GM19043 (cell line): ENCODE results near the gene FAF2.

Experiments used
- ATAC-seq: cut with Tn5 transposase; IDR thresholded peaks from one replicate; pipeline ENCODE4 v1.9.1; 2021; ENCODE audit warnings: low read depth; ENCODE audit not compliant: unreplicated experiment

FAF2 gene

GRCh38 chr5:176499273-176499672 is 51.1 kb downstream of the FAF2 start:
- ATAC-seq, result no peak

DNA sequence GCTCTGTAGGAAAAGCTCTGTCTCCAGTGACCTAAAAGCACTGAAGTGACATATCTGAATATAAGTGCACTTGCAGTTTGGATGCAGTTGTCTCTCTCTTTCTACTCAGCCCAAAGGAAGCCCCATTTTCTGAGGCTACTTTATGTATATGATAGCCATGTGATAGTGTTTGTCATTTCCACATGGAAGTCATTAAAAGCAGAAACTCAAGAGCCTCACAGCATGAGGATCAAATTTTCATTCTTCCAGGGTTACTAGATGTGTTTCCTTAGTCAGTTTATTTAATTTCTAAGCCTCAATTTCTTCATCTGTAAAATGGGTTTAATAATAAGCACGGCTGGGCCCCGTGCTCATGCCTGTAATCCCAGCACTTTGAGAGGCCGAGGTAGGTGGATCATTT is 52.3 kb downstream of the FAF2 start:
- ATAC-seq, result no peak

GRCh38 chr5:176501333-176501732 is 53.1 kb downstream of the FAF2 start:
- ATAC-seq, result no peak

DNA sequence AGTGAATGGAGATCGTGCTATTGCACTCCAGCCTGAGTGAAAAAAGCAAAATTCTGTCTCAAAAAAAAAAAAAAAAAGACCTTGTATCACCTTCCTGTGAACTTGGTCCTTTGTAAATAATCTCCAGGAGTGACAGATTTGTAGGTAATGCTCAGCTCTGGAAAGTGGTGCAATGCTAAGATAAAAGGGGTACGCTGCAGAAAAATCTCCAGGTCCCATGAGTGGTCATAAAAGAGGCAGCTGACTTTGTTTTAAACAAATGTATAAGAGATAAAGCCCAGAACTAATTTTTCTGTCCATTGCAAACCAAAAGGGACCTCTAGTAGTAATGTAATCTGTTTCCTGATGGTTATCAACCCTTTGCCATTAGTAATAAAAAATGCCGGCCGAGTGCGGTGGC is 55.3 kb downstream of the FAF2 start:
- no peak for ATAC-seq

- no peak for ATAC-seq
Measured at GRCh38 chr5:176507911-176508310, 59.7 kb downstream of the FAF2 start.

DNA sequence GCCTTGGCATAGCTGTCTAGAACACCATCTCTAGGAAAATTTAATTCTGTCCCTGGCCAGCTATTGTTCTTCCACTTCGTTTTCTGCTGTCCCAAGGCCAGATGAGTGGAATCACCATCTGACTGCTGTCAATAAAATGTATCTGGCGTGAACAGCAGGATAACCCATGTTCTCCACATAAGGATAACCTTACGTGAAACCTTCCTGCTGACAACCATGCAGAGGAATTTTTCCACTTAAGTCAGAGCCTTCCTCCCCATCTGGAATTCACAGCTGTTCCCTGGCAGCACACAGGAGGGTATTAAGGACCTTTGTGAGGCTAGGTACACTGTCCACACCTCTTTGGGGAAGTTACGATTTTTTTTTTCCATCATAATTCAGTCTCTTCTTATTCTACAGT is 60.4 kb downstream of the FAF2 start:
- no peak for ATAC-seq

- ATAC-seq, result no peak
Measured at GRCh38 chr5:176513788-176514187, 65.6 kb downstream of the FAF2 start.

GRCh38 chr5:176514244-176514950 is 66.2 kb downstream of the FAF2 start:
- no peak for ATAC-seq

DNA sequence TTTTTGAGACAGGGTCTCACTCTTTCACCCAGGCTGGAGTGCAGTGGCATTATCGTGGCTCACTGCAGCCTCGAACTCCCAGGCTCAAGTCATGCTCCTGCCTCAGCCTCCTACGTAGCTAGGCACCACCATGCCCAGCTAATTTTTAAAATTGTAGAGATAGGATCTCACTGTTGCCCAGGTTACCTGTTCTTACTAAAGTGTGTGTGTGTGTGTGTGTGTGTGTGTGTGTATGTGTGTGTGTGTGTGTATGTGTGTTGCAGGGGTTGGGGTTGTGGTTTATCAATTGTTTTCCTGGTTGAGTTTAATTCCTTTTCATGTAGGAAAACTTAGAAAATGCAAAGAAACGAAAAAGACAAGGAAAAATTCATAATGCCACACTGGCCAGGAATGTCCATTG is 67.2 kb downstream of the FAF2 start:
- no peak for ATAC-seq

DNA sequence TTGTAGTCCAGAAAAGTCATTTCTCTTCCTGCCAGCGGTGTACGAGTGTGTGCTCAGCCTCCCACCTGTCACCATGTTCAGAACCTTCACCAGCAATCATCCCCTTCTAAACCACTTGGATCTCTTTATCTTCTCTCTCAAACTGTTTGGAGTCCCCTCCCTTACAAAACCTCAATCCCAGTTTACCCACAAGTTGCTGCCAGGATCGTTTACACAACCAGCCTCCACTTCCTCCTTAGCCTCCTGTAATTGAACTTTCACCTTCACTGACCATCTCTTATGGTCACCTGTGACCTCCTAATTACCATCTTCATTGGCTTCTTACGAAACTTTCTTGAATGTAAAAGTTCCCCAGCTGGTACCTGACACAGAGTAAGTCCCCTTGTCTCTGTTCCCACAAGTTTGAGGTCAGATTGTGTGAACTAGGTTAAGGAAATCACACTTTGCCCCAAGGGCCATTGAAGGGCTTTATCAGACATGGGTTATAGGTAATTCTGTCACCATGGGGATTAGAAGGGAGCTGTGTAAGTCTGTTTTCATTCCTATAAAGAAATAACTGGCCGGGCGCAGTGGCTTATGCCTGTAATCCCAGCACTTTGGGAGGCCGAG is 69.0 kb downstream of the FAF2 start:
- ATAC-seq, result no peak

DNA sequence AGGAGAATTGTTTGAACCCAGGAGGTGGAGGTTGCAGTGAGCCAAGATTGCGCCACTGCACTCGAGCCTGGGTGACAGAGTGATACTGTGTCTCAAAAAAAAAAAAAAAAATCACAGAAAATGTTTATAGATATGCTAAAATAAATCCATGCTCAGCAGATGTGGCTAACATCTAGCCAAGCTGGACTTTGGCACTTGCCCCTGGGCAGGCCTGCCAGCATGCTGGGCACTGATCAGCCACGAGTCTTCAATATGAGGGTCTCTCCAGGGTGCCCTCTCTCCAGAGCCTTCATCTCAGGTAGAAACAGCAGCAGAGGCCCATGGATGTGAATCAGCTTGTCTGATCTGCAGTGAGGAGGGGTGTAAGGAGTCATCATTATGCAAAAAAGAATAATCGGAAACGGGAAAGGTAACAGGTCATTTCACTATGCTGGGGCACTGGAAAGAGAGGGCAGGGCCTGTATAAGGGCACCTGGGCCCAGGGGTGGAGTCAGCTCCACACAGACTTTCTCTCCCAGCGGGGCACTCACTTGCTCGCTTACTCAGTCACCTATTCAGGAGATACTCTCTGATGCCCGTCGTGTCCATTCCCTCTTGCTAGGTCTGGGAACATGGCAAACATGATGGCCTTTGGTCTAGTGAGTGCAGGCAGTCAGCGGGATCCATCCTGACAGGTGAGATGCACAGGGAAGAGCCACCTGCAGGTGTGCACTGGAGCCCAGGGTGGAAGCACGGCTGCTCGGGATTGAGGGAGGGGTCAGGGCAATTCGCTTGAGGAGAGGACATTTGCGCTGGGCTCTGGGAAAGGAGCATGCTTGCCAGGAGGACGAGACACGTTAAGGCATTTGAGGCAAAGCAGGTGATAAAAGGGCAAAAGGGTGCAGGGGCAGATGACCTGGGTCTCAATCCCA is 71.9 kb downstream of the FAF2 start:
- ATAC-seq, result no peak

DNA sequence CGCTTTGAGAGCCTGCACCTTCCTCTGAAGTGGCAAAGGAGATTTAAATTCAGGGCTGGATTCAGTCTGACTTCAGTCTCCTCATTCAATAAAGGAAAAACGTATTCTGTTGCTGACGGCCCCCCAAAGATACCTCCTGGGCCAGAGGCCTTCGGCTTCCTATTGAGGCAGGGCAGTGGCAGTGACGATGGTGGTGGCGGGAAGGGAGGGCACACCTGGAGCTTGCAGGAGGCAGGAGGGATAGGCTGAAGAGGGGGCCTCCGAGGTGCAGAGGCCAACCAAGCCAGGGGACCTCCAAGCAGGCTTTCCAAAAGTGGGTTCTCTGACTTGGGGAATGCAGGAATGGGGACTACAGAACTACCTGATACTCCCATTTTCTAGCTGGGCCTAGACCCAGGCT is 73.1 kb downstream of the FAF2 start:
- no peak for ATAC-seq

DNA sequence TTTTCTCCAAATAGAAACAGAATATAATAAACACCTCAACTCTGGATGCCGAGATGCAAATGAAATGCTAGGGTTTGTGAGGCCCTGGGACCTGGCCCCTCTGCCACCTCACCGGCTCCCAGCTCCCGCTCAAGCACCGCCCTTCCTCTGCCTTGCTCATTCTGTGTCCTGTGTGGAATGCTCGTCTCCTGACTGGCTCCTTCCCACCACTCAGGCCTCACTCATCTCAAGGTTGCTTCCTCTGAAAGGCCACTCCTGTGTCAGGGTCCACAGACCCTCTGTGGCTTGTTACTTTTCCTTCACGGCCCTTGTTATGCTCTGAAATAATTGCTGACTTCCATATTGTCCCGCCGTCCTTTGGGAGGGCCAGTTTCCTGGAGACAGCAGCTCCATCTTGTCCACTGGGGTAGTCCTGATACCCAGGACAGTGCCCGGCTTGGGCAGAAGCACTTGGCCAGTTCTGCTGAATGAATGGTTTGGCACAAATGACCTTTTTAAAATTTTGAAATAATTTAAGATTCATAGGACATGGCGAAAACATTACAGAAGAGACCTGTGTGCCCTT is 73.6 kb downstream of the FAF2 start:
- no peak for ATAC-seq

GRCh38 chr5:176524138-176524537 is 76.0 kb downstream of the FAF2 start:
- ATAC-seq, result no peak

DNA sequence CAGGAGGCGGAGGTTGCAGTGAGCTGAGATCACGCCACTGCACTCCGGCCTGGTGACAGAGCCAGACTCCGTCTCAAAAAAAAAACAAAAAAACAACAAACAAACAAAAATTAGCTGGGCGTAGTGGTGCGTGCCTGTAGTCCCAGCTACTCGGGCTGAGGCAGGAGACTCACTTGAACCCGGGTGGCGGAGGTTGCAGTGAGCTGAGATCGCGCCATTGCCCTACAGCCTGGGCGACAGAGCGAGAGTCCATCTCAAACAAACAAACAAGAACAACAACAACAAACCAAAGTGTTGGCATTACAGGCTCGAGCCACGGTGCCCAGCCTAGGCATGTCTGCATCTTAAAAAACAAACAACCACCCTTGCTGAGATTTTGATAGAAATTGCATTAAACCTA is 76.8 kb downstream of the FAF2 start:
- no peak for ATAC-seq

- no peak for ATAC-seq
Measured at GRCh38 chr5:176525677-176526076, 77.5 kb downstream of the FAF2 start.

DNA sequence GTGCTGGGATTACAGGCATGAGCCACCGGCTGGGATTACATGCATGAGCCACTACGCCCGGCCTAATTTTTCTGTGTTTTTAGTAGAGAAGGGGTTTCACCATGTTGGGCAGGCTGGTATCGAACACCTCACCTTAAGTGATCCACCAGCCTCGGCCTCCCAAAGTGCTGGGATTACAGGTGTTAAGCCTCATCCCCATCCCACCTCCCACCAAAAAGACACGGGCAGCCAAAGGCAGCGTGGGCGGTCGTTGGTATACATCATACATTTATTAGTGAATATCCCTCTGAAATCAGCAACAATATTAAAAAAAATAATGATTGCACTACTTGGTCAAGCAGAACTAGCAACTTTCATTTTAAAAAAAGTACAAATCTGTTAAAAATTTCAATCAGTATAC is 78.3 kb downstream of the FAF2 start:
- no peak for ATAC-seq

- ATAC-seq, result no peak
Measured at GRCh38 chr5:176527246-176528222, 79.3 kb downstream of the FAF2 start.

GRCh38 chr5:176528301-176528700 is 80.1 kb downstream of the FAF2 start:
- no peak for ATAC-seq

DNA sequence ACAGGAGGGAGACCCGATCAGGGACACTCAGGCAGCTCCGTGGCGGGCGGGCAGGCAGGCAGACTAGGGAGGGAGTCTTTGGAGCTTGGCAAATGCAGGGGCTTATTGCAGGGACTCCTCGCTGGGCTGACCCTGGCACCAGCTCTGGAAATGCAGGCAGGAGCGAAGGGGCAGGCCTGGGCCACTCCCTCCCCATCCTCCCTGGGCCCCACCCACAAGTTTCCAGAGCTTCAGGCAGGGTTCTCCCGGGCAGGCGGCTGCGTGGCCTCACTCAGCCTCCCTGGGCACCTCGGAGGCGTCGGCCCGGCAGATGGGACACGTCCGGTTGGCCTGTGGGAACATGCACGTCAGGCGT is 80.6 kb downstream of the FAF2 start:
- no peak for ATAC-seq
